Measurements from ENCODE around the gene BRMS1.
A peak's percentile ranks its signal among the peaks of the same experiment; 100 is the strongest.
"Not testable (repeated sequence)": the region's sequence is repeated elsewhere in the genome, so short reads cannot be mapped to it uniquely, and the experiment has no call there.

Gene BRMS1

DNA sequence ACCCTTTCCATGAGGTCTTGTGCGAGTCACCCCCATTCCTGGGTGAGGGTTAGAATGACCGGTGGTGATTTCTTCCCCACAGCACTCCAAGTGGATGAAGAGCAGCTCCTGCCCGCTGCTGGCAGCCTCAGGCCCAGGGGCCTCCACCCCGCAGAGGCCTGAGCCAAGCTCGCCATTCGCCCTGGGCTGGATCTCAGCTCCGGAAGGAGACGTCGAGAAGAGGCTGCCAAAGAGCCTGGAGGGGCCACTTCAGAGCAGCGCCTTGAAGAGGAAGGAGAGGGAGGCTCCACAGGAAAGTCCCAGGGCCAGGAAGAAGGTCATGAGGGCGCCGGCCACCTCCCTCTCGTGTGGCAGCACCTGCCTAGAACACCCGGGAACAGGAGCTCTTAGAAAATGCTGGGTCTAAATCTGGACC, 18.3 kb upstream of the BRMS1 start:
- no peak for DNase-seq (ENCODE audit: low spot score)

DNA sequence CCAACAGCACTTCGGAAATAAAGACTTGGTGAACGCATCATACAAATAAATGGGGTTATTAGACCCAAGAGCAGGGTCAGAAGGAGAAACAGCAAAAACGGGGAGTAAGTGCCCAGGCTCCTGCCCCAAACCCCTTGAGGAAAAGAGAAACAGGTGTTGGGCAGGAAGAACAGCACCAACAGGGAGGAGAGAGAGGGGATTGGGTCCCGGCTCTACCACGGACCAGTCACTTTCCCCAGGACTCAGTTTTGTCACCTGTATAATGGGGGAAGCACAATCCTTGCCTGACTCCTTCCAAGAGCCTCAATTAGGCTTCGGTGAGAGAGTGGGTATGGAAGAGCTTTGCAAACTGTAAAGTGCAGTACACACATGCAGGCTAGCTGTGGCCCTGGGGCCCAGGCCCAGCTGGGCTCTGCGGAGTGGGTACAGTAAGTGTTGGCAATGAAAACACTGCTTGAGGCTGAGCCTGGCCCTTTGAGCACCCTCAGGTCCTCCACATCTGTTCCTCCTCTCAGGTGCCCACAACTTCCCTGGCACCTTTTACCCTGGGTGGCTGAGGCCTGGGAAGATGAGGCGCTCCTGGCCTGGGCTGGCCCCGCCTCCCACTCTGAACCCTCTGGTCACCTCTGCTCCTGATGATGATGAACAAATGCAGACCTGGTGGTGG, 17.7 kb upstream of the BRMS1 start:
- no peak for DNase-seq (ENCODE audit: low spot score)

DNA sequence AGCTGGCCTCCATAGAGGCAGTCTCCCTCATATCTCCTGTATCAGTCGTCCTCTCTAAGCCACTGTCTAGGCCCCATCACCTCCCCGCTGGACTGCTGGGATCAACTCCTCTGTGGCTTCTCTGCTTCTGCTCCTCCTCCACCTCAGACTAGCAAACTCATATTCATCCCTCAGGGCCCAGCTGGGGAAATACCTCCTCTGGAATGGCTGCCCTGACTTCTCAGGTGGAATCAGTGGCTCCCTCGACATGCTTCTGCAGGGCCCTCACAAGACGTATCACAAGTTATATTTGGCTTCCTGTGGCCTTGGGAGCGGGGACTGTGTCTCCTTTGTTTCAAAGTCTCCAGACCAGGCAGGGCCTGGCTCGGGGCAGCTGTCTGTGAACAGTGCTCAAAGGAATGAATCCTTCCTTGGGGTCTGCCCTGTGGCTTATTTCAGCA, 16.6 kb upstream of the BRMS1 start:
- DNase-seq (ENCODE audit: low spot score): no peak

DNA sequence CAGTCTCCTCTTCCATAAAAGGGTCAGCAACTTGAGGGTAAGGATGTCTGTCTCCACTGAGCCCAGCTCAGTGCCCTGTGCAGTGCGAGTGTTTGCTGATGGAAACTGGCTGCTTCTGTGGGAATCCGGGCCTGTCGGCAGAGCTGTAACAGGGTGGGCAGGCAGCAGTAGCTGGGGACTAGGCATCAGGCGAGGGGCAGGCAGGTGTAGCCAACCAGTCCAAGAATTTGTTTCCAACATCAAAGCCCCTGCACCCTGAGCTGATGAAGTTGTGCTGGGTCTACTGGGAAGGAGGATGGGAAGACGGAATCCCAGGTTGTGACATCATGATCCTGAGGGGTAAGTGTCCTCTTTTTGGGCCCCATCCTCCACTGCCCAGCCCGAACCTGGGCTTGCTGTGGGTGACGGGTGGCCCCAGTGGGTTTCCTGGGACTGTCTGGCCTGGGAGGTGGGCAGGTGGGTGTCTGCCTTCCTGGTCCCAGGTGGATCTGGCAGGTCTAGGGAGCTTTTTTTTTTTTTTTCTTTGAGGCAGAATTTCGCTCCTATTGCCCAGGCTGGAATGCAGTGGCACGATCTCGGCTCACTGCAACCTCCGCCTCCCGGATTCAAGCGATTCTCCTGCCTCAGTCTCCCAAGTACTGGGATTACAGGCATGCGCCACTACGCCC, 15.6 kb upstream of the BRMS1 start:
- no peak for DNase-seq (ENCODE audit: low spot score)

DNA sequence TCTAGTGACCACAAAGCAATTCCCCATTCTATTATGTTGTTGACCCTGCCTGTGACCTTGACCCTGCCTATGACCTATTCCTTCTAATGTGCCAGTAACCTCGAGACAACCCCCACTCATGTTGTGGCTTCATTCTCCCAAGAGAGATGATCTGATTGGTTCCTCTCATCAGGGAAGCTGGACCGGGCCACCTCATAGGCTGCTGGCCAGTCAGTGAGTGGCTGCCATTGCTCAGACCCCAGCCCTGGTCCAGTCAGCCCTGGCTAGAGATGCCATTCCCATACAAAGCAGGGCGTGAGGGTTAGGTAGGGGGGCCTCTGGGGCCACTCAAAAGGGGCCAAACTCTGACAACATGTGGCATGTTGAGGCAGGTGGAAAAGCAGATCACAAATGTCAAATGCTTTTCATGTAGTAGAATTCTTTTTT, 14.8 kb upstream of the BRMS1 start:
- DNase-seq (ENCODE audit: low spot score): no peak

DNA sequence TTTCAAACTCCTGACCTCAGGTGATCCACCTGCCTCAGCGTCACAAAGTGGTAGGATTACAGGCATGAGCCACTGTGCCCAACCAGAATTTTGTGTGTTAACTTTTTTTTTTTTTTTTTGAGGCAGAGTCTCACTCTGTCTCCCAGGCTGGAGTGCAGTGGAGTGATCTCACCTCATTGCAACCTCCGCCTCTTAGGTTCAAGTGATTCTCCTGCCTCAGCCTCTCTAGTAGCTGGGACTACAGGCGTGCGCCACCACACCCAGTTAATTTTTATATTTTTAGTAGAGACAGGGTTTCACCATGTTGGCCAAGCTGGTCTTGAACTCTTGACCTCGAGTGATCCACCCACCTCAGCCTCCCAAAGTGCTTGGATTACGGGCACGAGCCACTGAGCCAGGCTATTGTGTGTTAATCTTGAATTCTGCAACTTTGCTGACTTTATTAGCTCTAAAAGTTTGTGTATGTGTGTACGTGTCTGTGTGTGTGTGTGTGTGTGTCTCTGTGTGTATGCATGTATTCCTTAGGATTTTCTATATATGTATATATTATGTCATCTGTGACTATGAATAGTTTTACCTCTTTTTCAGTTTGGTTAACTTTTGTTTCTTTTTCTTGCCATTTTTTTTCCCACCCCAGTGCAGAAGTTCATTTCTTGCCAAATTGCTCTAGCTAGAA, 5.8 kb upstream of the BRMS1 start:
- DNase-seq (ENCODE audit: low spot score): not testable (repeated sequence)

DNA sequence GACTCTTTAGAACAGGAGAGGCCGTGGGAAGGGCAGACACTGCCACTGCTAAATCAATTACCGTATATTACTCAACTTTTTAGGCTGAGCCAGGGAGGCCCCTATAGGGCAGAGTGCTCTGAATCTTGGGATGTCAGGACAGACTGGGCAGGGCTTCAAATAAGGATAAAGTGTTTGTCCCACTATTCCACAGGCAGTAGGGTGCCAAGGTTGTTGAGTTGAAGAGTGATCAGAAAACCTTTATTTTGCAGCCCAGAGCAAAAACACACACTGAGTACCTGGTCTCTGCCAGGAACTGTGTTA, 4.1 kb upstream of the BRMS1 start:
- DNase-seq (ENCODE audit: low spot score): no peak

DNA sequence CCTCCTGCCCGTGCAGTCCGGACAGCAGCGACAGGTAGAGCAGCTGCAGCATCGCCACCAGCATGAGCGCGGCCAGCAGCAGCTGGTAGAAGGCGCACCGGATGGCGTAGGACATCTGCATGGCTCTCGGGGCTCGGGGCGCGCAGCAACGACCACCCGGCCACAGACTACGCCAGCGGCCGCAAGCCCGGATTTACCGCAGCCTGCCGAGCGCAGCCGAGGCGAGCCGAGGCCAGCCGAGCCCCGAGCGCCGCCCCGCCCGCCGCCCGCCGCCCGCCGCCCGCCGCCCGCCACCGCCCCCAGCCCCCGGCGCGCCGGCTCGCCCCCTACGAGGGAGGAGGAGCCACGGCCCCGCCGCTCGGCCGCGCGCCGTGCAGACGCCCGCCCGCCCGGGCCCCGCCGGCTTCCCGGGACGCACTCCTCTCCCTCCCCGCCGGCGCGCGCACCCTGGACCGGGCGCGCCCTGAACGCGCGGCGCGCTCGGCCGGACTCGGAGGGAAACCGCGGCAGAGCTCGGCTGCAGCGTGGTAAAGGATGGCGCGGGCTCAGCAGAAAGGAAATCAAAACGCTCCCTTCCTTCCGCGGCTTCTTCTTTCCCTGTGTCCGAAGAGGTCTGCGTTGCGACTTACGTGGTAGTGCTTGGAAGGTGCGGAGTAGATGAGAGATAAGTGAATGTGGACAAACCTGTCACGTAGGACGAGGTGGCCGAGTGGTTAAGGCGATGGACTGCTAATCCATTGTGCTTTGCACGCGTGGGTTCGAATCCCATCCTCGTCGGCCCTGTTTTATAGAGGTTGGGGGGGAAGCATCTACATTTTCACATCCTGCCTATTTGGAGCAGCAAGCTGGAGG, 2.7 kb upstream of the BRMS1 start, which contains the start of gene B4GAT1:
Gene B4GAT1 (minus strand): TSS at position 205 of the 852 bp plus-strand sequence. CDS start 84 bp downstream, at position 121.
- DNase-seq (ENCODE audit: low spot score): peak; percentile 92

DNA sequence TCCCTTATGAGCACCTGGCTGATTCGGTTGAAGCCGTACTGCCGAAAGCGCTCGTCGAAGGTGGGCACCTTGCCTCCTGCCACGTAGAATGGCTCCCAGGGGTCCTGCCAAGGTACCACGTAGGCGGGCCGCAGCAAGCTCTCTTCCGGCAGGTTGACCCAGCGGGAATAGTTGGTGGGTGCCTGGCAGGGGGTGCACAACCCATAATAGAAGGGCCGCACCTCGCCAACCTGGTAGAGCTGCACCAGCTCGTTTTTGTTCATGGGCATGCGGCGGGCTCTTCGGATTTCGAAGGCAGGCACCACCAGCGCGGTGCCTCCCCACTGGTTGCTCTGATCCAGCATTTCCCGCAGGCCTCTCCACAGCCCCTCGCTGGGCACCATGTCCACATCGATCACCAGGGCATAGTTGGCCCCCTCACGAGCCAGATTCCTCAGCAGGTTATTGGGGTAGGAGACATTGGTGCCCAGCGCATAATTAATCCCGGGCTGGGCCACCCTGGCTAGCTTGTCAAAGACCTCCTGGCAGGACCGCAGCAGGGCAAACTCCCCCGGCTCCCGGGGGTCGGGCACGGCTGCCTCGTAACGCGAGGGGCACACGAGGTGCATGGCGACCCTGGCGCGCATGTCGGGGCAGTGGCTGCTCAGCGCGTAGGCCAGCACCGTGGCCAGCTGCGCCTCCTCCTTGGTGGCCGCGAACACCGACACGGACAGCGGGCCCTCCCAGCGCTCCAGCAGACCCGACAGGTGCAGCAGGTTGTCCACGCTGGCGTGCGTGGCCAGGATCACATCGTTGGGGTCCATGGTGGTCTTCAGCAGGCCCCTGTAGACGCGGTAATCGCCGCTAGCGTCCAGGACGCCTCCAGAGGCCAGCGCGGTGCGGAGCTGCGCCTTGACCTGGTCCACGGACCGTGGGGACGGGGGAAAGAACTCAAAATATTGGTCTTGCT, 1.8 kb upstream of the BRMS1 start:
- no peak for DNase-seq (ENCODE audit: low spot score)

DNA sequence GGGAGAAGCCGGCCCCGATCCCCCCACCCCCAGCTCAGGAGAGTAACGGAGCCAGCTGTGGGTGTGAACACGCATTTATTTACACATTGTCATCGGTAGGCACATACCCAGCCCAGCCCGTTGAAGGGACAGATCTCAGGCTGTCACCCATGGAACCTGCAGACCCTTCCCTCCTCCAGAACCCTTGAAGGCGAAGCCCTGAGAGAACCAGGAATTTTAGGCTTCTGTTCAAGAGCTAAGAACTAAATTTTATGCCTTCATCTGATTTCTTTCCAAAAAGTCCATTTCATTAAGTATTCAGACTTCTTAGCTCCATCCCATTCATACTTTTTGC, 379 bp upstream of the BRMS1 start:
- DNase-seq (ENCODE audit: low spot score): no peak

DNA sequence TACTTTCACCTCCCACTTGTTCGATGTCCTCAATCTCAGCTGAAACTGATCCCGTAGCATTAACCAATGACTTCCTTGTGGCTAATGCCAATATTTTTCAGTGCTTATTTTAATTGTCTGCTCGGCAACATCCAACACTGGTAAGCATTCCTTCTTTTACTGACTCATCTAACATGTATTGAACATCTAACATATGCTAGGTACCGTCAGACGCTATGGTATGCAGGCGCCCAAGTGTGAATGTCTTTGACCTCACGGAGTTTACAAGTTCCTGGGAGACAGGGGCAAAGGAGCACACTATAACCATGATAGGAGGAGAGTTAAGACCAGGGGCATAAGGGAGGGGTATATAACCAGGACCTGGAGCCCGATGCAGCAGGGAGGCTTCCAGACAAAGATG, 1.7 kb downstream of the BRMS1 start:
- no peak for DNase-seq (ENCODE audit: low spot score)

DNA sequence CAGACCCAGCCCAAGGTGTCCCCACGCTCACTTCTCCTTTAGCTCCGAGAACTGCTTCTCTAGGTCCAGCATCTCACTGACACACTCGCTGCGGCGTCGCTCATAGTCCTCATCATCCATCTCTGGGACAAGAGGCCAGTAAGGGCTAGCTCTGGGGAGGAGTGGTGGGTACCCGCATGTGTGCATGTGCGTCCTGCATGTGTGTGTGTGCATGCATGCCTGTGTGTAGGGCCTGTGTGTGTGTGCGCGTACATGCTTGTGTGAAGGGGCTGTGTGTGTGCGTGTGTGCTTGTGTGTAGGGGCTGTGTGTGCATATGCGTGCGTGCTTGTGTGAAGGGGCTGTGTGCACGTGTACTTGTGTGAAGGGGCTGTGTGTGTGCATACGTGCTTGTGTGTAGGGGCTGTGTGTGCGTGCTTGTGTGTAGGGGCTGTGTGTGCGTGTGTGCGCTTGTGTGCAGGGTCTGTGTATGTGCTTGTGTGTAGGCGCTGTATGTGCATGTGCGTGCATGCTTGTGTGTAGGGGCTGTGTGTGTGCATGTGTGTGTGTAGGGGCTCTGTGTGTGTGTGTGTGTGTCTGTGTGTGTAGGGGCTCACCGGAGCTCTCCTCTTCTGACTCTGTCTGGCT, 3.3 kb downstream of the BRMS1 start:
- no peak for DNase-seq (ENCODE audit: low spot score)

DNA sequence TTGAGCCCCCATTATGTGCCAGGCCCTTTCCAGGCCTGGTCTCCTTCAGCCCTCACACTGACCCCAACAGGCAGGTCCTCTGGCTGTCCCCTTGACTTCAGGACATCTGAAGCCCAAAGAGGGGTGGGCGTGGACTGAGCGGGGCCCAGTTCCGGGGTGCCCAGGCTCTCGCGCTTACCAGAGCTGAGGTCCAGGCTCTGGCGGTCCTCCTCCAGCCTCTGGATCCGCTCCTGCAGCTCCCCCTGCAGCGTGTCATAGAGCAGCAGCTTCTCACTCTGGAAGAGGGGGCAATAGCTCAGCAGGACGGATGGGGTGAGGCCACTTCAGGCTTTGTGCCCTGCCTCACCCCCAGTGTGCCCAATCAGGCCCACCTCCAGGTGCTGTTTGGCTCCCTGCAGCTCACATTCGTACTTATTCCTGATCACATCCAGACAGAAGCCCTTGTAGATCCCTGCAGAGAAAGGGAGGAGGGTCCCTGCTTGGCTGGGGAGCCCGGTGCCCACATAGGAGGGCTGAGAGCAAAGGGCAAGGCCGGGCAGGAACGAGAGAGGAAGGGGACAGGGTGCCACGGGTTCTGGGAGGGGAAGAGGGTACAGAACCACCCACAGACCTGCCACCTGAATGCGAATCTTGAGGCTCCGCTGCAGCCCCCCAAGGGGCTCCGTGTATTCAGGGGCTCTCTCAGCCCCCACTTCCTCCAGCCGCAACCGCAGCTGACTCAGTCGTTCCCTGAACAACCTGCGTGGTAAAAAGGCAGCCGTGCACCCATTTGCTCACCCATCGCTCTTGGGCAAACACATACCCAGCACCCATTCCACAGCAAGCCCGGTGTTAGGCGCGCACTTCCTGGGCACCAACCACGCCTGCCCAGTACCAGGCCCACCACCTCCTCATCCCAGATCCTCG, 4.1 kb downstream of the BRMS1 start:
- no peak for DNase-seq (ENCODE audit: low spot score)

DNA sequence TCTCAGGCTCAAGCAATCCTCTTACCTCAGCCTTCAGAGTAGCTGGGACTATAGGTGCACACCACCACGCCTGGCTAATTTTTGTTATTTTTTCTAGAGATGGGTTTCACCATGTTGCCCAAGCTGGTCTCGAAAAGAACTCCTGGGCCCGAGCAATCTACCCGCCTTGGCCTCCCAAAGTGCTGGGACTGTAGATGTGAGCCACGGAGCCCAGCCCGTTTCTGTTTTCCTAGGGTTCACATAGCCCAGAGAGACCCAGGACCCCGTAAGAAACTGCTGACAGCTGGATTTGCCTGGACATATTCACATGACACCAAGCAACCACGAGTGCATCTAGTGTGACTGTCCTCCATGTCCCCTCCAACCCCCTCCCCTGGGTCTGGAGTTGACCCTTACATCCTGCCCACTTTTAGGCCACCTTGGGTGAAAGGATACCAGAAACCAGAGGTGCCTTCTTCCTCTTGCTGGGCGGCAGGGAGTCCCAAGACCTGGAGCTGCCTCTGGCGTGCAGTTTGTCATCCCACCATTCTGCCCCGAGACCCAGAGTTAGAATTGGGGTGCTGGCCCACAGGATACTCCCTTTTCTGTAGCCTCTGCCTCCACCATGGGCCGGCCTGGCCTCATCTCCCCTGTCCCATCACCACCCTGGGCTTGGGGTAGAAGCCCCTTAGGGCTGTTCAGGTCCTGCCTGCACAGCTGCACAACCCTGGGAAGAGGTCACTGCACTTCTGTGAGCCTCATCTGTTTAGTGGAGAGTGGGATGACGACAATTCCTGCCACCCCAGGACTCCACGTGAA, 5.0 kb downstream of the BRMS1 start:
- DNase-seq (ENCODE audit: low spot score): no peak

DNA sequence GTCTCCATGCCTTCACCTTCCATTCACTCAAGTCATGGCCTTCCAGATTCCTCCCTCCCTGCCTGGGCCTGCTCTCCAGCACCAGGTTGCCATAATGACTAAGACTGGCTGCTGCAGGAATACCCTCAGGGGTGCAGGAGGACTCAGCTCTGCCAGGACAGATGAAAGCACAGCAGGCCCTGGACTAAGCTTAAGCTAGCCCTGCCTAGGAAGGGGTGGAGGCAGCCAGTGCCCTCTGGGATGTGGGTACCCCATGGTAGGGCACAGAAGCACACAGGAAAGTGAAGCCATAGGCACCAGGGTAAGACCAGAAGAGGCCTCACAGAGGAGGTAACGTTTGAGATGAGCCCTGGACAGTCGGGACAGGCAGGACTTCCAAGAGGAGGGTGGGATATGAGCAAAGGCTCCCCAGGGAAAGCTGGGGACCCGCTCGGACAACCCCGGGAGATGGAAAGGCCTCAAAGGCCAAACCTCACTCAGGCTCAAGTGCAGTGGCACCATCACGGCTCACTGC, 5.7 kb downstream of the BRMS1 start:
- no peak for DNase-seq (ENCODE audit: low spot score)

DNA sequence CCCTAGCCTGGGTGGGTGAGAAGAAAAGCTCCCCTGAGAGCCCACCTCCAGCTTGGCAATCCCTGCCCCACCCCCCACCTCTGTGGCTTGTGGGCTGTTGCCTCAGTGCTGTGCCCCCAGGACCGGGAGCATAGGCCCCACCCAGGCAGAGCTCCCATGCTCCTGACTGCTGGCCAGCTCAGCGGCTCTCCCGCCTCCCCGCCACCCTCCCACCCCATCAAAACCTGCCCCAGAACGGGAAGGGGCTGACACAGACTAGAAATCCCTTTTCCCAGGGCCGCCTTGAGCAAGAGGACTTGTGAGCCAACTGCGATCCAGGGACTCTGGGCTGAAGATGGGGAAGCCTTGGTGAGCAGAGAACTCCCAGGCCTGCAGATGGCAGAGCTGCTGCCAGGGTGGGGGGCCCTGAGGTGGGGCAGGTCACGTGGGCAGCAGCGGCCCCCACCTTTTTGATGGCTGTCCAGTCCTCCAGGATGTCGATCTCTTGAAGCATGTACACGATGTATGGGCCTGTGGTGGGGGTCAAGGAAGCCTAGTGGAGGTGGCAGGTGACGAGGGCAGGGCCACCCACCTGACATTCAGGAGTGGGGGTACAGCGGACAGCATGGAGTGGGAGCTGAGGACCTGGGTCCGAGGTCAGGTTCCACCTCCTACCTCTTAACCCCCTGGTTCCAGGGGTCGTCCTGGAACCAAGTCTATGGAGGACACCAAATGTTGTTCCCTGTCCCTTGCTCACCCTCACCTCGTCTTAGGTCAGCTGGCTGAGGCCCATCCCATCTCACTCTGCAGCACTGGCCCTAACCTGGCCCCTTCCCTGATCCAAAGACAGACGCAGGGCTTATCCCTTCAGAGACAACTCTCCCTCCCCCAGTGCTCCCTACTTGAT, 6.4 kb downstream of the BRMS1 start:
- DNase-seq (ENCODE audit: low spot score): no peak

DNA sequence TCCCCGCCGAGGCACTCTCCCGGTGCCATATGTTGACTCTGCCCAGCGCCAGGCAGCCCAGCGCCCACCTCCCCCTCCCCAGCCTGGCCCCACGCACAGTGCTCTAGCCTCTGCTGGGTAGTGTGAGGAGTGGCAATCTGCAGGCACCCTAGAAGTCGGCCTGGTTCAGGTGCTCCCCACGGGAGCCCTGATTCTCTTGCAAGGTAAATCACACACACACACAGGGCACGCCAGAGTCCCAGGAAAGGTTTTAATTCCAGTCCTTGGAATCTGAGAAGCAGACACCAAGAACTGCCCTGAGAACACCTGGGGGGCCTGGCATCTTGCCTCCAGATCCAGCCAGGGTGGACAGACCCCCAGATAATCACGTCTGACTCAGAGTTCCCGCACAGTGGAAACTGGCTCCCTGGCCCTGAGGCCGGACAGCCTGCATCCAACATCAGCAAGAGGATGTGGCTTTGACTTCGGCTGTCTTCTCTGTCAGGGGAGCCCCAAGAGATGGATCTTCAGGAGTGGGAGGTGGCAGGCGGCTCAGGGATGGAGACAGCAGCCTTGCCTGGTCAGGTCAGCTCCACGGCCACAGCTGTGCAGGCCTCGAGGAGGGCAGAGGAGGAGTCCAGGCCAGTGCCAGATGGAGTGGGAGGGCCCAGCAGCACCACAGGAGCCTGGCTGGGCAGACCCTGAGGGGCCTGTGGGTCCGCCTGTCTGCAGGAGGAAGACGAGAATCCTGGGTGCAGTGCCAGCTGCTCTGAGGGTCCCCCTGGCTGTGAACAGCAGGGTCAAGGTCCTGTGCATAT, 7.6 kb downstream of the BRMS1 start:
- no peak for DNase-seq (ENCODE audit: low spot score)

Measured in GM03348 (cell line).